ENCODE results near the gene LRP2.

Gene LRP2

DNA sequence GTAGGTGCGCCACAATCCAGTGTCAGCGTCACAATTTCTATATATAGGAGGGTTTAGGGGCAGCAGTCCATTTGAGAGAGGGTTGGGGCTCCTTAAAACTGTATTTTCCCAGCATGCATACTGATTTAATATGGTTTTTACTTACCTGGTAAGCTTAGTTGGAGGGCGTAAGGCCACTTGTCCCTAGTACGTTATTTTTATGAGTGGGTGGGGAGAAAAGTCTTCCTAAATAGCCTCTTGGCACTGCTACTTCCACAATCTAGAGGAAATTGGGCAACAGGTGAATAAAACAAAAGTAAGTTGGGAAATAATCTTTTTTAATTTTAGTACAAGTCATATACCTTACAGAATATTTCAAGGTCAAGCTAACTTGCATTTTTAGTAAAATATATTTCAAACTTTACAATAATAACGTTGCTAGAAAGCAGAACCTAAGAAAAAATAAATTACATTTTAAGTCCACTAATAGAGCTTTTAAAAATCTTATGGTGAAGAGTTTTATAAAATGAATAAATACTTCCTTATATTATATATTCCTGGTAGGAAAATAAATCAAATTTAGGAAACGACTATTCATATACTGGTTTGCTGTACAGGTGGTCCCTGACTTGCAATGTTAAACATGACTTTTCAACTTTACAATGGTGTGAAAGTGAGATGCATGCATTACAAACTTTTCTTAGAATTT is 272.1 kb downstream of the LRP2 start:
- DNase-seq (ENCODE audit: low spot score) = no peak

DNA sequence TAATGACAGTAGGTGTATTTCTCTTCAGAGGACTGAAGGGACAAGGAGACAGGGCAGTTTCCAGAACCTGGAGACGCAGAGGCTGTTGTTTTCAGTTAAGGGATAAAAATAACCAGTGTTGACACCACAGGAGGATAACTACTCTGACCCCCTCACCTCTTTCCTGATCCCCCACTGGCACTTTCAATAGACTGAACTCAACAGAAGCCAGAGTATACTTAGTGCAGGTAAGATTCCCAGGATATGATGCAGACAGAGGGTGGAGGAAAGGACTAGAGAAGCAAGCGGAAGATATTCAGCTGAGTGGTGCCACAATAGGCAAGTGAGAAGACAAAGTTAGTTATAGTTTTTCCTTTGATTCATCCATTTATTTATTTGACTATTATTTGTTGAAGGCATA is 273.2 kb downstream of the LRP2 start:
- no peak for DNase-seq (ENCODE audit: low spot score)

DNA sequence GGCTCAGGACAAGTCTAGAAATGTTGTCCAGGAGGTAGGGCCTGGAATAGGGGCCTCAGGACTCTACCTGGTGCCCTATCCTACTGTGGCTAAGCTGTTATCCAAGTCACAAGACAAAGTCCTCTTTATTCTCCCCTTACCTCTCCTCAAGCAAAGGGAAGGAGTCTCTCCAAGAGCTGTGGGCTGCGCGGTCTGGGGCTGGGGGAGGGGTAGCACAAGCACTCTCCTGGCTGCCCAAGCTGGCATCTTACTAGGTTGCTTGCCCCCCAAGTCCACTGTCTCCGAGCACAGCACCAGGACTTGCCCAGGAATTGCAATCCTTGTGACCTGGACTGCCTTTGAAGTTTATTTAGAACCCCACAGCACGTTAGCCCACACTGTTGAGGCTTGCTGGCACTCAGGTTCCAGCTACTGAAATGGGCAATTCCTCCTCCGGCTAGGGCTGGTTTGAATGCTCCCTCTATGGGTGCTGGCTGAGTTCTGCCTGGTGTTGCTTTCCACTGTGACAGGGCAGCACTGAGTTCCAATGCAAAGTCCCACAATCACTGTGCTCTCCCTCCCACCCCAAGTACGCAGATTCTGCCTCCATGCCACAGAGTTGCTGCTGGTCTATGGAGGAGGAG is 274.5 kb downstream of the LRP2 start:
- DNase-seq (ENCODE audit: low spot score) = no peak

DNA sequence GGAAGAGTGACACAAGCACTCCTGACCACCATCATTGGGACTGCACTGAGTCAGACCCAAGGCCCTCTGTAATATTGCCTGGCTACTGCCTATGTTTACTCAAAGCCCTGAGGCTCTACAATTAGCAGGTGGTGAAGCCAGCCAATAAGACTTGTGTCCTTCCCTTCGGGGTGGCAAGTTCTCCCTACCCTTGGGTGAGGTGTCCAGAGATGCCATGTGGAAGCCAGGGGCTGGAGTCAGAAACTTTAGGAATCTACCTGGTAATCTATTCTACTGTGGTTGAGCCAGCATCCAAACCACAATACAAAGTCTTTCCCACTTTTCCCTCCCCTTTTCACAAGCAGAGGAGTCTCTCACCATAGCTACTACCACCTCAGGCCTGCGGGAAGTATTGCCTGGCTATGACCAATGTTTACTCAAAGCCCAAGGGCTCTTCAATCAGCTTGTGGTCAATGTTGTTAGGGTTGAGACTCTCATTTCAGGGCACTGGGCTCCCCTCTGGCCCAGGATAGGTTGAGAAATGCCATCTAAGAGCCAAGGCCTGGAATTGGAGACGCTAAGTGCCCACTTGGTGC is 275.4 kb downstream of the LRP2 start:
- no peak for DNase-seq (ENCODE audit: low spot score)

DNA sequence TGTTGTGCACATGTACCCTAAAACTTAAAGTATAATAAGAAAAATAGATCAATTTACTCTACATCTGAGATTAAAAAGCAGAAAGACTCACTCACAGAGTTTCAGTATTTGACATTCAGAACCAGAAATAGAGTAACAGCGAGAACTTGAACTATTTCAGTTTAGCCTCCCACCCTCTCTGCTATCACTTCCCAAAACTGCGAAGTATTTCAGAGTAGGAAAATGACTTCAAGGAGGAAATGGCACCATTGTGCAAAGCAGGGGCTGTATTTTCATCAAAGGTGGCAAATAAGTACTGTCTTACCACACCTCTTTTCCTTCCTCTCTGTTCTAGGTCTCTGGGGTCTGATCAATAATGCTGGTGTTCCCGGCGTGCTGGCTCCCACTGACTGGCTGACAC is 279.3 kb downstream of the LRP2 start:
- DNase-seq (ENCODE audit: low spot score) = no peak

DNA sequence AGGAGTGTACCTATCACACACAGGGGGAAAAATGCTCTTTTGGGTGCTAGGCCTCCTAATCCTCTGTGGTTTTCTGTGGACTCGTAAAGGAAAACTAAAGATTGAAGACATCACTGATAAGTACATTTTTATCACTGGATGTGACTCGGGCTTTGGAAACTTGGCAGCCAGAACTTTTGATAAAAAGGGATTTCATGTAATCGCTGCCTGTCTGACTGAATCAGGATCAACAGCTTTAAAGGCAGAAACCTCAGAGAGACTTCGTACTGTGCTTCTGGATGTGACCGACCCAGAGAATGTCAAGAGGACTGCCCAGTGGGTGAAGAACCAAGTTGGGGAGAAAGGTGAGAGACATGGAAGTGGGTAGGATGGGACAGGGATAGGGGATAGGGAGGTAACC is 280.8 kb downstream of the LRP2 start:
- no peak for DNase-seq (ENCODE audit: low spot score)

DNA sequence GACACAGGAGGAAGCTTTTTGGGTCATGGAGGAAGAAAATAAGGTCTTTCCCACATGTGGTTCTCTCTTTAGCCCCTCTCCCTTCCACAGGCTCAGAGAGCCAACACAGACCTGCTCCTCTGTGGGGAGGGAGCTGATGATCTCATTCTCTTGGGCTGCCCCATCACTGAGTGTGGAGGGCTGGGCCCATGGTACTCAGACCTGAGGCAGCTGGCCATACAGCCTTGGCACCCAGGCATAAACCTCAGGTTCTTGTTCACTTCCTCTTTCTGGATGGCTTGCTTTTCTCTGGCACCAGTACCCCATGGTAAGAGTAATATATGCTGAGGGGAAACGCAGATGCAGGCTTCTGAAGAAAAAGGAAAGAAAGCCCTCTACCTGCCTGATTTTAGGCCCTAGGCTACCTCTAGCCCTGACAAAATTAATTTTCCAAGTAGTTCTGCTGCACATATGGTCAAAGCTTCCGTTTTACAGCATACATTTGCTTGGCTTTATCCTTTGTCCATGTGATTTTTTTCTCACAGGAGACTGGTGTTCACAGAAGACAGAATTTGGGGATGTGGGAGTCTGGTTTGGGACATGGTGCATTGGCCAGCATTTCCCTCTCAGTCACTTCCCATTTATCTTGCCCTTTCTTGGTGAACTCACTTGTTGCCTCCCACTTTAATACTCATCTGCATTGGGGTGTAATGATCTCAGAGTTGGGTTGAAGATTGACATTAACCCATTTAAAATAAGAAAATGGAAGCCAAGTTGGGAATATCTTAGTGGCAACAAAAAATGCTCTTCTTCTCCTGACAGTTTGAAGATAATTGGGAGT is 281.9 kb downstream of the LRP2 start:
- DNase-seq (ENCODE audit: low spot score) = no peak

DNA sequence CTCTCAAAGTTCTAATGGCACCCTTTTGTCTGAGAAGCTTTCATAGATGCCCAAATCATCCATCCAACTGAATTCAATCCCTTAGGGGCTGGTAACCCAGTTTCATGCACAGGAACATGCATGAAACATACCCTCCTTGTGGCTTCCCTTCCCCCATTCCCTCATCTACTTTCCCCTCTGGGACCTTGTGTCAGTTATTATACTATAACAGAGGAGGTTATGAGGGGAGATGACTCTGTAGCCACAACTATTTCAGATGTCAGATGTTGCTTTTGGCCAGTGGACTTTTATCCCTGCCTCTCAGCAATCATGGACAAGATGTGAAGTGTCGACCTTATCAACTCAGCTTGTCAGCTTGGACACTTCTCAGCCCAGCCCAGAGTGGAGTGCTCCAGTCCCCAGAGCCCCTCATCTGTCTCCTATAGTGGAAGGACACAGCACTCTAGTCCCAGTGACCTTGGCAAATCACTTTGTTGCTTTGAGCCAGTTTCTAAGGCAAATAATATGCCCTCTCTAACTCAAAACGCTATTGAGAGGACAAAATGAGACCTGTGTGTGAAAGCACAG is 284.6 kb downstream of the LRP2 start:
- no peak for DNase-seq (ENCODE audit: low spot score)
